ENCODE results near the gene GLB1L3.
"Not testable (repeated sequence)": the region's sequence is repeated elsewhere in the genome, so short reads cannot be mapped to it uniquely, and the experiment has no call there.

GLB1L3 gene

DNA sequence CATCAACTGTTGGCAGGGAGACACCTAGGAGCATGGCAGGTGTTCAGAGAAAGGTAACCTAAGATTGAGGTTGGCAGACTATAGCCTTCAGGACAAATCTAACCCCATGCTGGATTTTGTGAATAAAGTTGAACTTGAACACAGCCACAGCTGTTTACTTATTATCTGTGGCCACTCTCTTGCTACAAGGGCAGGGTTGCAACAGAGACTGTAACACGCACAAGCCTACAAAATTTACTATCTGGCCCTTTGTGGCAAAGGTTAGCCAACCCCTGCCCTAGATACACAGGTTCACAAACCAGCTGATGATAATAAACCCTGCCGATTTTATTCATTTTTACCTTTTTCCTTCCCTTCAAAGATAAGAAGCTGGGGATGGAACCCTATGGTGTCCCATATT, 25.5 kb upstream of the GLB1L3 start:
- in situ Hi-C loops (cut with HindIII; ENCODE audit: low sequenced_read_pairs): no loop called here

- in situ Hi-C loops (cut with HindIII; ENCODE audit: low sequenced_read_pairs): no loop called here
Observed at GRCh38 chr11:134252346-134253187, 23.6 kb upstream of the GLB1L3 start.

- in situ Hi-C loops (cut with HindIII; ENCODE audit: low sequenced_read_pairs): no loop called here
Observed at GRCh38 chr11:134253188-134253993, 22.8 kb upstream of the GLB1L3 start, which contains the start of the genes ACAD8 and THYN1. TSS of gene ACAD8 (plus strand) at chr11:134253568. CDS start at chr11:134253601, 33 bp downstream. TSS of gene THYN1 (minus strand) at chr11:134253352. CDS start at chr11:134252882, 470 bp downstream.

GRCh38 chr11:134254433-134255183, 21.6 kb upstream of the GLB1L3 start:
- in situ Hi-C loops (cut with HindIII; ENCODE audit: low sequenced_read_pairs): no loop called here

DNA sequence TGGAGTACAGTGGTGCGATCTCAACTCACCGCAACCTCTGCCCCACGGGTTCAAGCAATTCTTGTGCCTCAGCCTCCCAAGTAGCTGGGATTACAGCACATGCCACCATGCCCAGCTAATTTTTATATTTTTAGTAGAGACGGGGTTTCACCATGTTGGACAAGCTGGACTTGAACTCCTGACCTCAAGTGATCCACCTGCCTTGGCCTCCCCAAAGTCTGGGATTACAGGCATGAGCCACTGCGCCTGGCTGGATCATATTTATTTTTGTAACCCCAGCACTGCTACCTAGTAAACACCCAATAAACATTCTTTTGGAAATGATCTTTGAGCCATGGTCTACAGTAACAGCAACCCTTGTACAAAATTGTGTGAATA, 21.0 kb upstream of the GLB1L3 start:
- in situ Hi-C loops (cut with HindIII; ENCODE audit: low sequenced_read_pairs): not testable (repeated sequence)

- in situ Hi-C loops (cut with HindIII; ENCODE audit: low sequenced_read_pairs): no loop called here
Observed at GRCh38 chr11:134257101-134257500, 19.1 kb upstream of the GLB1L3 start.

DNA sequence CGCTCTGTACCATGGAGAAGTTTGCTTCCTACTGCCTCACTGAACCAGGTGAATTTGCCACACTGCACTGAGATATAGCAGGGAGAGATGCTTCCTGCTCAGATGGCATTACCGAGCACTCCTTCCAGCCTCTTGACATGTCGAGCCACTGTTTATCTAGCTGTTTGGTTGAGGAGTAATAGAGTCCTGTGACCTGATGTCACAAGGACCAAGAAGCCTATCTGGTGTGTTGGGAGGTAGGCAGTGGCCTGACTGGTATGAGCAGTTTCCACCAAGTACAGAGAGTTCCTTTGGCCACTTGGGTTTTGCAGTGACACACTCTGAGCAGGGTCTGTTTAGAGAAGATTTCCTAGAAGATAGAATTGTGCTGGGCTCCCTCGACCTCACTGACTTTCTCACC, 17.6 kb upstream of the GLB1L3 start:
- in situ Hi-C loops (cut with HindIII; ENCODE audit: low sequenced_read_pairs): no loop called here

- in situ Hi-C loops (cut with HindIII; ENCODE audit: low sequenced_read_pairs): no loop called here
Observed at GRCh38 chr11:134260503-134260902, 15.7 kb upstream of the GLB1L3 start.

- in situ Hi-C loops (cut with HindIII; ENCODE audit: low sequenced_read_pairs): no loop called here
Observed at GRCh38 chr11:134260983-134261382, 15.2 kb upstream of the GLB1L3 start.

DNA sequence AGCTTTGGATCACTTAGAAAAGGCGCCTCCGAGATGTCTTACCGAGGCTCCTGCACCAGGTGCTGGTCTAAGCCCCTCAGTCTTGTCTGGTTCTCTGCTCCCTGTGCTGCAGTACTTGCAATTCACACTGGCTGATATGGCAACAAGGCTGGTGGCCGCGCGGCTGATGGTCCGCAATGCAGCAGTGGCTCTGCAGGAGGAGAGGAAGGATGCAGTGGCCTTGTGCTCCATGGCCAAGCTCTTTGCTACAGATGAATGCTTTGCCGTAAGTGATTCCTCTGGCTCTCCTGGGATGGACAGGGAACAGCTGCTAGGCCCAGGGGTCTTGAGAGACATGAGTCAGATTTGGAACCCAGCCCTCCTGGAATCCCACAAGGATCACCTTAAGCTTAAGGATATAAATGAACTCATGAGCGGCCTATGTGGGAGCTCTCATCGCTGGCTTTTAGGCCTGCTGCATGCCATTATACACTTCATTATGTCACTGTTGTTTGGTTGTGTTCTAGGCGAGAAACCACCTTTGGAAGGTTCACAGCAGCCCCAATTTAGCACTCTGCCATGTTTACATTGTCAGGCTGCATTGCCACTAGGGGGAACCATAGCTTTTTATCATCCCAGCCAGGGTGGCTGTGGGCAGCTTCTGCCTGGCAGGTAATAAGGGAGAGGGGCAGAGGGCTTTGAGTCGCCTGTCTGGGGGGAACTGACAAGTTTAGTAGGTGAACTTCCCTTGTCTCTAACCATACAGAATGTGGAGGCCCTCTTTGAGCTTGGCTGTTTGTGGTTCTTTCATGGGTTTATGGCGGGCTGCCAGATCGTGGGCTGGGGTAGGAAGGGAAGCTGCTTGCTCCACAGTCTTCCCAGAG, 14.3 kb upstream of the GLB1L3 start:
- in situ Hi-C loops (cut with HindIII; ENCODE audit: low sequenced_read_pairs): no loop called here

DNA sequence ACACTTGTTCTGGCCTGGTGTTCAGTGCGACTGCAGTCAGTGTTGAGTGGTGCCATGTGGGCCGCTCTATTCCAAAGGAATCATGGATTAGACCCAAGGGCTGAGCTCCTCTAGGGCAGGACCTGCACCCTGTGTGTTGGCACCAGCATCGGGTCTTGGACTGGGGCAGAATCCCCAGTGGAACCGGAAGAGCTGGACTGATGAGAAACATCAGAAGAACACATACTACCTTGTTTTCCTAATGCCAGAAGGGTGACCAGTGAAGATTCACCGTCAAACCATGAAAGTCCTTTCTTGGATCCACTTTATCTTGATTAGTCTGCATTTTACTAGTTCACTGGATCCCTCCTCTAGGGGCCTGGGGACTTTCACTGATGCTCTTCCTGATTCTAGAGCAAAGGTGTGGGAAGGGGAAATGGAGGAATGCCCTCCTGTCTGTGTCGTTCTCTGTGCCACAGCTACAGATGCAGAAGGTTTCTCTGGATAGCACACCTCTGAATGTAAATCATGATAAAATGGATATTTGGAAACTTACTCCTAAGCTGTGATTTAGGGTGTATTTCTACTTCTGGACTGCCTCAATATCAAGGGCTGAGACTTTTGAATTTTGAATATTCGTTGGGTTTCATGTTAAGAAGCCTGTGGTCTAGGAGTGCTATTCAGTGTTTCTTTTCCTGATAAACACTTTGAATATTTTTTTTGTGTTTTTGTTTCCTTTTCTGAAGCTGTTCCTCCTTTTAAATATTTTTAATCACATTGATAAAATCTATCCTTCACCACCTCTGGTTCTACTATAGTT, 11.0 kb upstream of the GLB1L3 start:
- in situ Hi-C loops (cut with HindIII; ENCODE audit: low sequenced_read_pairs): no loop called here

- in situ Hi-C loops (cut with HindIII; ENCODE audit: low sequenced_read_pairs): no loop called here
Observed at GRCh38 chr11:134266440-134266839, 9.7 kb upstream of the GLB1L3 start.

DNA sequence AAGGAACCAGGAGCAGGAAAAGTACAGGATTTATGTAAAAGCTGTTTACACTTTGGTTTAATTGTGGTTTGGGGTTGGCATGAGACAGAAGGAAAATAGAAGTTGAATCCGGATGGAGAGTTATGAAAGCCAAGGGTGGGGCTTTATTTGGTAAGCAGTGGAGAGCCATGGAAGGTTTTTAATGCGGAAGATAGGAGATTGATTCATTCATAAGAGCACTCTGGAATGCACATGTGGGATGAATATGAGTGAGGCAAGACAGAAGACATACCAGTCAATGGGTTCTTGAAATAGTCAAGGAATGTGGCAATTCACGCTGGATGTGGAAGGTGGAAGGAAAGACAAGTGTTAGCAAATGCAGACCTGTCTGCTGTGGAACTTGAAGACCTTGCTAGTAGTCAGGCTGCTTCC, 9.3 kb upstream of the GLB1L3 start:
- in situ Hi-C loops (cut with HindIII; ENCODE audit: low sequenced_read_pairs): no loop called here

GRCh38 chr11:134267461-134267860, 8.7 kb upstream of the GLB1L3 start:
- in situ Hi-C loops (cut with HindIII; ENCODE audit: low sequenced_read_pairs): no loop called here

- in situ Hi-C loops (cut with HindIII; ENCODE audit: low sequenced_read_pairs): no loop called here
Observed at GRCh38 chr11:134267966-134268365, 8.2 kb upstream of the GLB1L3 start.

- in situ Hi-C loops (cut with HindIII; ENCODE audit: low sequenced_read_pairs): no loop called here
Observed at GRCh38 chr11:134270250-134270714, 5.9 kb upstream of the GLB1L3 start.

GRCh38 chr11:134271978-134272377, 4.2 kb upstream of the GLB1L3 start:
- in situ Hi-C loops (cut with HindIII; ENCODE audit: low sequenced_read_pairs): no loop called here

DNA sequence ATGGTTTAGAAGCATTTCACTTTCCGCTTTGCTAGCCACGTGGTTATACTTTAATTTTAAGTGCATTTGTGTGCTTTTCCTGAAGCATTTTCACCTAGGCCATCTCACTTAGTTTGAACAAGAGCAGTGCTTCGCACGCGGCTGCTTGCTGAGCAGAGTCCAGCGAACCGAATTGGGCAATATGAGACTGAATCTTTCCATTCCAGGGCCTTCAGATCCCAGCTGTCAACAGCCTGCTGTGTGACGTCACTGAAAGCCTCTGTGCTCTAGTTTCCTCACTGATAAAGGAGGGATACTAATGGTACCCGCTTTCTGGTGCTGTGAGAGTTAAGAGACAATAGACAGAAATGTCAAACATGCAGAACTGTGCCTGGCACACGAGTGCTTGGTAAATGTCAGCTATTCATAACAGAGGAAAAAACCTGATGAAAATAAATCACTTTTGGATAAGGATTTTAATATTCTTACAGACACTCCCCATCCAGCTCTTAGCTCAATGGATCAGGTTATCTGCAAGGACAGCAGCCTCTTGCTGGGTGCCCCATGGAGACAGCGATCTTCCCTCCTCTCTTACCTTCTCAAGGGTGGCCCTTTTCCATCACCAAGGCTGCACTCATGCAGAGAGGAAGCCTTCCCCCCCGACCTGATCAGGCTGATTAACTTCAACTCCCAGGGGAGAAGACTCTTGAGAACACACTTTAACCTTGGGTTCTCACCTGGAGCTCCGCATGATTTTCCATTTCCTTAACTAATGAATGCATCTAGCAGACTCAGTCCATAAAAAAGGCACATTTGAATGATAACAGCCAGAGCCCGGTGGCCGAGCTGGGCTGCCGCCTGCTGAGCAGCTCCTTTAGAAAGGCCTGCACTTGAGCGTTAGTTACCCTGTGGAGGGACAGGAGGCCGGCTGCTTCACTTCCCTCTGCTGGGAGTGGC, 3.5 kb upstream of the GLB1L3 start:
- in situ Hi-C loops (cut with HindIII; ENCODE audit: low sequenced_read_pairs): no loop called here

Data from endothelial cell of hepatic sinusoid (primary cell).